Measurements from ENCODE around the gene RSPH10B2.
"Not testable (repeated sequence)": the region's sequence is repeated elsewhere in the genome, so short reads cannot be mapped to it uniquely, and the experiment has no call there.

Gene RSPH10B2

DNA sequence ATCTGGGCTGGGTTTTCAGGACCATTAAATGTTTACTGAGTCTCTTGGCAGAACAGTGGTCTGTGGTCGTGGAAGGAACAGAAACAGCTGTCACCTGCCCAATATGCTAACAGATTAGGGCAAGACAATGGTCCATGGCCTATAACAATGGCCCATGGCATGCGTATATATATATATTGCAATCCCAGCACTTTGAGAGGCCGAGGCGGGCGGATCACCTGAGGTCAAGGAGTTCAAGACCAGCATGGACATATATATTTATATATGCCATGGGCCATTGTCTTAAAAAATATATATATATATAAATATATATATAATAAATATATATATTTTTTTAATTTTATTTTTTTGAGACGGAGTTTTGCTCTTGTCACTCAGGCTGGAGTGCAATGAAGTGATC, 27.7 kb downstream of the RSPH10B2 start:
- DNase-seq (ENCODE audit: low read depth, low spot score); H3K27ac ChIP-seq: not testable (repeated sequence)

DNA sequence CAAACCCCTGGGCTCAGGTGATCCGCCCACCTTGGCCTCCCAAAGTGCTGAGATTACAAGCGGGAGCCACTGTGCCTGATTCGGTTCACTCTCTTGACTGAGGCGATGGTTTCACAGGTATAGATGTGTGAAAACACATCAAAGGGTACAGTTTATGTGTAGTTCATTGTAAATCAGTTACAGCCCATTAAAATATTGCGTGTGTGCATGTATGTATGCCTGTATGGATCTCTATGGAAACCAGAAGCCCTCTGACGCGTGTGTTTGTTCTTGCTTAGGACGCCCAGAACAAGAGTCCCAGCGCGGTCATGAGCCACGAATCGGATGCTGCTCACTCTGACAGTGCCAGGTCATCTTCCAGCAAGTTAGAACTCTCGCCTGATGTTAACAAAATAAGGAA, 35.5 kb downstream of the RSPH10B2 start:
- H3K27ac ChIP-seq; DNase-seq (ENCODE audit: low read depth, low spot score): not testable (repeated sequence)

DNA sequence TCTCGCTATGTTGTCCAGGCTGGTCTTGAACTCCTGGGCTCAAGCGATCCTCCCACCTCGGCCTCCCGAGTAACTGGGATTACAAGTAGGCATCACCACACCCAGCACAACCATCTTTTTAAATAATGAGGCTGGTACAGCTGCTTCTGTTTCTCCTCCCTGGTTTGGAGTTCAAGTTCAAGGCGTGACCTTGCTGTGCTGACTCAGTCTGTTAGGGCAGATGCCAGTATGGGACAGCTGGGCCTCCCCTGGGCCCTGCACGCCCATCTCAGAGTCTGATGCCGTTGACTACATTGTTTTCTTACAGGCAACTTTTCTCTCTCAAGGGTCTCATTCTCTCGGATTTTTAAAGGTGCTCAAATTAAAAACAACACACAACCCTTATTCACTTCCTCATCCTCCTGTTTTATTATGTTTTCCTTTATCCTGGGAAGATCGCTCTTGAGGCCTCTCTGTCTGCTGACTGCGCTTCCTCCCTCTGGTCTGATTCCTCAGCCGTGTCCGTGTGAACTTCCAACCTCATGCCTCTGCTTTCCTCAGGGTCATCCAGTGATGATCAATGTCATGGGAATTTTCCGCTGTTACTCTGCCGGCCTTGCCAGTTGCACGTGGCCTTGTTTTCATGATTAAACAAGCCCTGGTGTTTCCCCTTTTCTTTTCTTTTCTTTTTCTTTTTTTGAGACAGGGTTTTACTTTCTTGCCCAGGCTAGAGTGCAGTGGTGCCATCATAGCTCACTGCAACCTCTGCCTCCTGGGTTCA, 38.4 kb downstream of the RSPH10B2 start:
- DNase-seq (ENCODE audit: low read depth, low spot score); H3K27ac ChIP-seq: not testable (repeated sequence)

GRCh38 chr7:6794276-6794675, 40.4 kb downstream of the RSPH10B2 start:
- H3K27ac ChIP-seq; DNase-seq (ENCODE audit: low read depth, low spot score): not testable (repeated sequence)

DNA sequence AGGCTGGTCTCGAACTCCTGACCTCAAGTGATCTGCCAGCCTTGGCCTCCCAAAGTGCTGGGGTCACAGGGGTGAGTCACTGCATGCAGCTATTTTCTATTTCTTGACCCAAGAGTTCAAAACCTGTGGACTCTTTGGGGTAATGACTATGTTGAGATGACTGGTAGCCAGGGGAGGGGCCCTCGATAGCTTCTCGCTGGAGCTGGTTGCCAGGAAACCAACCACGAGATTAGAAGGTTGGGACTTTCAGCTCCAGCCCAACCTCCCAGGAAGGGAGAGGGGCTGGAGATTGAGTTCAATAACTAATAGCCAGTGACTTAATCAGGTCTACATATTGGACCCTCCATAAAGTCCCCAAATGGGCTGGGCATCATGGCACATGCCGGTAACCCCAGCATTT, 43.3 kb downstream of the RSPH10B2 start:
- not testable (repeated sequence) for DNase-seq (ENCODE audit: low read depth, low spot score); H3K27ac ChIP-seq

- DNase-seq (ENCODE audit: low read depth, low spot score); H3K27ac ChIP-seq: not testable (repeated sequence)
Observed at GRCh38 chr7:6798047-6798446, 44.1 kb downstream of the RSPH10B2 start.

DNA sequence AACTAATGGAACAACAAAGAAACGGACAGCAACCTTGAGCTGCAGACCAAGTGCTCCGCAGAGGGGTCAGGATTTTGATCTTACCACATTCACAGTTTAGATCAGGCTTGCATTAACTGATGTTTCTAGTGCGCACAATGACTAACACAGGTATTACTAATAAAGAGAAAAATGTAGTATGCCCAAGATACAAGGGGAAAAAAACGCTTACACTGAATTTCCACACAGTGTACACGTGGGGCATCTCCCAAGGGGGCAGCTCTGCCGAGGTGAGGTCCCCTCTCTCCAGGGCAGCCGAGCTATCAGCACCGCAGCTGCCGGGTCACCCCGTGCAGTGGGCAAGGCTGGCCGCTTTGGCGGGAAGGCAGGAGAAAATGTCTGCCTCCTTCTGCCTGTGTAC, 46.0 kb downstream of the RSPH10B2 start:
- not testable (repeated sequence) for DNase-seq (ENCODE audit: low read depth, low spot score); H3K27ac ChIP-seq

DNA sequence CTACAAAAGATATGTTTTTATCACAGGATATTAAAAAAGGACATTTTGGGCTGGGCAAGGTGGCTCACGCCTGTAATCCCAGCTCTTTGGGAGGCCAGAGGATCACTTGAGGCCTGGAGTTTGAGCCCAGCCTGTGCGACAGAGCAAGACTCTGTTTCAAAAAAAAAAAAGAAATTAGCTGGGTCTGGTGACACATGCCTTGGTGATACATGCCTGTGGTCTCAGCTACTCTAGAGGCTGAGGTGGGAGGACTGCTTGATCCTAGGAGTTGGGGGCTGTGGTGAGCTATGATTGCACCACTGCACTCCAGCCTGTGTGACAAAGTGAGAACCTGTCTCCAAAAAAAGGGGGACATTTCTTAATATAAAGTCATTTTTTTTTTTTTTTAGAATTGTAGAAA, 46.4 kb downstream of the RSPH10B2 start:
- not testable (repeated sequence) for H3K27ac ChIP-seq; DNase-seq (ENCODE audit: low read depth, low spot score)

- DNase-seq (ENCODE audit: low read depth, low spot score); H3K27ac ChIP-seq: not testable (repeated sequence)
Observed at GRCh38 chr7:6807393-6807918, 53.6 kb downstream of the RSPH10B2 start.

- not testable (repeated sequence) for H3K27ac ChIP-seq; DNase-seq (ENCODE audit: low read depth, low spot score)
Observed at GRCh38 chr7:6807959-6808358, 54.1 kb downstream of the RSPH10B2 start.

GRCh38 chr7:6813011-6813410, 59.1 kb downstream of the RSPH10B2 start:
- H3K27ac ChIP-seq; DNase-seq (ENCODE audit: low read depth, low spot score): not testable (repeated sequence)

DNA sequence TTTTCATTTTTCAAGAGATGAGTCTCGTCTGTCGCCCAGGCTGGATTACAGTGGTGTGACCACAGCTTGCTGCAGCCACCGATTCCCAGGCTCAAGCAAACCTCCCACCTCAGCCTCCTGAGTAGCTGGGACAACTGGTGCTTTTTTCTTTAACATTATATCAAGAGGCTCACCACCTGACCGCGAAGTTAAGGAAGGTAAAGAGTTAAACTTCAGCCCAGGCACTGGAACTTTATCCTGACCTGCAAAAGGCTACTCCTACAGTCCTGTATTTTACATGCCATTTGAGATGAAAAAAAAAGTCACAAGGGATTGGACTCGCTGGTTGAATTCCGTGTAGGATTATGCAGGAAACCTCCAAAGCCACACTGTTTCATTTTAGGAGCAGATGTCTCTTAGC, 61.6 kb downstream of the RSPH10B2 start:
- not testable (repeated sequence) for H3K27ac ChIP-seq; DNase-seq (ENCODE audit: low read depth, low spot score)

DNA sequence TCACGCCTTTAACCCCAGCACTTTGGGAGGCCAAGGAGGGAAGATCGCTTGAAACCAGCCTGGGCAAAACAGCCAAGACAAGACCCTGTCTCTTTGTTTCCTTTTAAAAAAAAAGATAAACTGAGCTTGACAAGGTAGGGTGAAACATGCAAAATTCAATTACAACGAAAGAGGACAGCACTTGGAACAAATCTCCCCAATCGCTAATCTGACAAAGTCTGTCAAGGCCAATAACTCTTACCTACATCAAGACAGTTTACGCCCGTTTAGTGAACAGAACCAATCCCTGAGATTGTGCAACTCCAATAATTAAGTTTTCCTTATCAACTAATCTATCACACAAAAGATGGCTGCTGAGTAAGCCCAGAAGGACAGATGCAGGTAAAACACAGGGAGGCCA, 67.7 kb downstream of the RSPH10B2 start:
- H3K27ac ChIP-seq; DNase-seq (ENCODE audit: low read depth, low spot score): not testable (repeated sequence)

- not testable (repeated sequence) for H3K27ac ChIP-seq; DNase-seq (ENCODE audit: low read depth, low spot score)
Observed at GRCh38 chr7:6825236-6826125, 71.6 kb downstream of the RSPH10B2 start.

GRCh38 chr7:6826151-6826550, 72.2 kb downstream of the RSPH10B2 start, which contains the start of gene CCZ1B:
Gene CCZ1B, minus strand, starts transcription at chr7:6826275. Its CDS starts 78 bp downstream, at chr7:6826197.
- H3K27ac ChIP-seq; DNase-seq (ENCODE audit: low read depth, low spot score): not testable (repeated sequence)

- not testable (repeated sequence) for DNase-seq (ENCODE audit: low read depth, low spot score)
Observed at GRCh38 chr7:6827180-6827579, 73.3 kb downstream of the RSPH10B2 start.

GRCh38 chr7:6829616-6830015, 75.7 kb downstream of the RSPH10B2 start:
- not testable (repeated sequence) for H3K27ac ChIP-seq; DNase-seq (ENCODE audit: low read depth, low spot score)

More at GRCh38 chr7:6827180-6827579, 73.3 kb downstream of the RSPH10B2 start:
- H3K27ac ChIP-seq, result not testable (repeated sequence)

DNA sequence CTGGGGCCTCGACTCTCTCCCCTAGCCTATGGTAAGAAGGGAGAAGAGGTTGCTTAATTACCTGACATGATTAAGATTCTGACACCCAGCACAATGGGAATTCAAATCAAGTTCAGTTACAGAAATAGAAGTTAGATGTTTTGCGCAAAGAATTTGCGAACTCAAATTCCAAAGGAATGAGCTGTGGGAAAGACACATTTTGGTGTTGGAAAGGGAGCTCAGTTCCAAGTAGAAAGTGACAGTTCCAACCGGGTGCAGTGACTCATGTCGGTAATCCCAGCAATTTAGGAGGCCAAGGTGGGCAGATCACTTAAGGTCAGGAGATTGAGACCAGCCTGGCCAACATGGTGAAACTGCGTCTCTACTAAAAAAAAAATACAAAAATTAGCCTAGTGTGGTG, 76.1 kb downstream of the RSPH10B2 start:
- not testable (repeated sequence) for DNase-seq (ENCODE audit: low read depth, low spot score); H3K27ac ChIP-seq

- DNase-seq (ENCODE audit: low read depth, low spot score), result no peak
Observed at GRCh38 chr7:6831018-6831725, 77.3 kb downstream of the RSPH10B2 start.

DNA sequence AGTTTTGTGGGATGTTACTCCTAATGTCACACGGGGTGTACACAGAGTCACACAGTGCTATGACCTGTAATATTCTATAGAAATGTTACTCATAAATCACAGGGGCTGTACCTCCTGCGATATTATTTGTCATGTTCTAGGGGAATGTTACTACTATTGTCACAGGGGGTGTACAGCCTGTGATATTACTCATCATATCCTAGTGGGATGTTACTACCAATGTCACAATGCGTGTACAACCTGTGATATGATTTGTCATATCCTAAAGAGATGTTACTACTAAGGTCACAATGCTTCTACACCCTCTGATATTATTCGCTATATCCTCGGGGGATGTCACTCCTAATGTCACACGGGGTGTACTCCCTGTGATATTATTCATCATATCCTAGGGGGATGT, 79.7 kb downstream of the RSPH10B2 start:
- no peak for DNase-seq (ENCODE audit: low read depth, low spot score)
- no peak overlapping the region for H3K27ac ChIP-seq

More at GRCh38 chr7:6831018-6831725, 77.3 kb downstream of the RSPH10B2 start:
- no peak overlapping the region for H3K27ac ChIP-seq

All from epithelial cell of prostate (primary cell).